ENCODE results near the gene DSEL. TPM values are rescaled to one million over a fixed set of nuclear protein-coding genes. Genes with fewer than 3 reads are reported as not detected.

DSEL gene
- total and polyA plus RNA-seq, 2 of the 8 experiments (the other 6 are each of a cell fraction or from before 2014, with no cell fraction given), result 3.0 to 22.8 TPM

DNA sequence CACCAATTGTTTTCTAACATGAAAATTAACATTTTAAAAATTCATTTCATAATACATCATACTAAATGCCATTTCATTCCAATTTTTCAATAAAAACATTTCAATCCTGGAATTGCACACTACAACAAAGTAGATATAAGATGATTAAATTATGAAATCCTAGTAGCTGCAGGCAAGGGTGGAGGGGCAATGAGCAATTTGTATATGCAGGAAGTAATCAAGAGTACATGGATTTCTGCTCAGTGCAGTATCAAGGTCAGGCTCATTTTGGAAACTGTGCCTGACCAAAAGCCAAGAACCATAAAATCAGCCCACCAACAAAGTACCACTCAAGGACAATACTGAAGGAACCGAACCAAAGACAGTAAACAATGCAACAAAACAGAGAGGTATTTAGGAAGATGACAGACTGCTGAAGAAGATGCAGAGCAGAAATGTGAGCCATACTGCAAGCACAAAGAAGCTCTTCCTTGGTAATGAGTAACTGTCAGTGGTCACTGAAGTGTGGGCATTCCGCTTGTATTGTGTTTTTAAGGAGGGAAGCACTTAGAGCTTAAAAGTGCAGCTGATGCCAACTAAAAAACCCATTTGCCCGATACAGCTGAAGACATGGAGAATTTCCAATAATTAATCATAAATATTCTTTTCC lies 34.5 kb upstream of the DSEL start (continued):
- no peak for TF ChIP-seq ZNF274 (IDR thresholded peaks at IDR 0.05; ENCODE audit: borderline replicate concordance, extremely low read depth, low read length)

All from H1 (cell line).